Activated CD4-positive, alpha-beta T cell treated with anti-CD3 and anti-CD28 coated beads, Interleukin-2, amount 50 U/mL, for 1 hour (primary cell): Measurements from ENCODE around the gene VEGFB.
"Not testable (repeated sequence)": the region's sequence is repeated elsewhere in the genome, so short reads cannot be mapped to it uniquely, and the experiment has no call there.

Experiments
- DNase-seq: peaks from one replicate; pipeline ENCODE4 v3.0.0-alpha.2; 2020

VEGFB gene

DNA sequence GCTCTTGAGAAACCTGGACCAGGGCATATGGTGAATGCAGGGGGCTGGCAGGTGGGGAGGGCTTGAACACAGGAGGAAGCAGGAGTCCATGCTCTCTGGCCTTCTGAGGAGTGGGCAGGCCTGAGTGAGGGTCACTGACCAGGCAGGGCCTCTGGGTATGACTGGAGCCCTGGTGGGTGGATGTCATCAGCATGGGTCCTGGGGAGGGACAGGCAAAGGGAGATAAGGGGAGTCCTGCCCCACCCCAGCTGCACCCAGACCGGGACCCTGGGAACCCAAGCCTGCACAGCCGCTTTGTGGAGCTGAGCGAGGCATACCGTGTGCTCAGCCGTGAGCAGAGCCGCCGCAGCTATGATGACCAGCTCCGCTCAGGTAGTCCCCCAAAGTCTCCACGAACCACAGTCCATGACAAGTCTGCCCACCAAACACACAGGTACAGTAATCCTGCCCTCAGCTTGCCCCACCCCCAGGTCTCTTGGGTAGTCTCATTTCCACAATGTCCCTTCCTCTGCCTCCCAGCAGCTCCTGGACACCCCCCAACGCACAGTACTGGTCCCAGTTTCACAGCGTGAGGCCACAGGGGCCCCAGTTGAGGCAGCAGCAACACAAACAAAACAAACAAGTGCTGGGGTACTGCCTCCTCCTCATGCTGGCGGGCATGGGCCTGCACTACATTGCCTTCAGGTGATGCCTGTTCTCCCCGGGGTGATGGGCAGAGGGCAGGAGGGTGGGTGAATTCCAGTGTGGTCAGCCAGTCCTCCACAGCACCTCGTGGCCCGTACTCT is 2.0 kb upstream of the VEGFB start:
- DNase-seq = no peak

DNA sequence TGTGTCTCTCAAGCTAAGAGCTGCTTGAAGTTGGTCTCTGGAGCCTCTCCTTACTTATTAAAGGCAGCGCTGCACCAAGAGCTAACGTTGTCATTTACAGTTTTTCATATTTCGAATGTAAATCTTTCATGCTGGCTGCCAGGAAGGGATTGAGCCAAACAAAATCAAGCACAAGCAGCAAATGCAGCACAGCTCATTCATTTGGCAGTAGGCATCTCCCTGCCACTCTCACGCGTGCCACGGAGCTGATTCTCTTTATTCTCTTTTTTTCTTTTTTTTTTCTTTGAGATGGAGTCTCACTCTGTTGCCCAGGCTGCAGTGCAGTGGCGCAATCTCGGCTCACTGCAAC is 1.4 kb upstream of the VEGFB start:
- DNase-seq = no peak

DNA sequence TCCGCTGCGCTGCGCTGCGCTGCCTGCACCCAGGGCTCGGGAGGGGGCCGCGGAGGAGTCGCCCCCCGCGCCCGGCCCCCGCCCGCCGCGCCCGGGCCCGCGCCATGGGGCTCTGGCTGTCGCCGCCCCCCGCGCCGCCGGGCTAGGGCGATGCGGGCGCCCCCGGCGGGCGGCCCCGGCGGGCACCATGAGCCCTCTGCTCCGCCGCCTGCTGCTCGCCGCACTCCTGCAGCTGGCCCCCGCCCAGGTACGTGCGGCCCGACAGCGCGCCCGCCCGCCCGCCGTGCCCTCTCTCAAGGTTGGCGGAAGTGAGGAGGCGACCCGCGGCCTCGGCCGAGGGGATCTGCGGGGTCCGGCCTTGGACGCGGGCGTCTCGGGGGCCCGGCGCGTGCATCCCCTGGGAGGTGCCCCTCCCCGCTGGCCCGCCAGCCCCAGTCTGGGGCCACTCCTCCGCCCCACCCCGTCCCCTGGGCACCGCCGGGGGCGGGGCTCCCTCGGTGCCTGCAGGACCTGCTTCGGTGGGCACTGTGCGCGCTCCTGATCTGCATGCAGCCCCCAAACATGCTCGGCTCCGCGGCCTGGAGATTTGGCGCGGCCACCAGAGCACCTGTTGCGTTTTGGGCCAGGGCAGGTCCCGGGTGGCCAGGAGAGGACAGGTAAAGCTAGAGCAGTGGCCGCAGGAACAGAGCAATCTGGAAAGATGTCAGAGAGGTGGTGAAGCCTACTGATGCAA is 429 bp downstream of the VEGFB start:
- peak; percentile 34 for DNase-seq

DNA sequence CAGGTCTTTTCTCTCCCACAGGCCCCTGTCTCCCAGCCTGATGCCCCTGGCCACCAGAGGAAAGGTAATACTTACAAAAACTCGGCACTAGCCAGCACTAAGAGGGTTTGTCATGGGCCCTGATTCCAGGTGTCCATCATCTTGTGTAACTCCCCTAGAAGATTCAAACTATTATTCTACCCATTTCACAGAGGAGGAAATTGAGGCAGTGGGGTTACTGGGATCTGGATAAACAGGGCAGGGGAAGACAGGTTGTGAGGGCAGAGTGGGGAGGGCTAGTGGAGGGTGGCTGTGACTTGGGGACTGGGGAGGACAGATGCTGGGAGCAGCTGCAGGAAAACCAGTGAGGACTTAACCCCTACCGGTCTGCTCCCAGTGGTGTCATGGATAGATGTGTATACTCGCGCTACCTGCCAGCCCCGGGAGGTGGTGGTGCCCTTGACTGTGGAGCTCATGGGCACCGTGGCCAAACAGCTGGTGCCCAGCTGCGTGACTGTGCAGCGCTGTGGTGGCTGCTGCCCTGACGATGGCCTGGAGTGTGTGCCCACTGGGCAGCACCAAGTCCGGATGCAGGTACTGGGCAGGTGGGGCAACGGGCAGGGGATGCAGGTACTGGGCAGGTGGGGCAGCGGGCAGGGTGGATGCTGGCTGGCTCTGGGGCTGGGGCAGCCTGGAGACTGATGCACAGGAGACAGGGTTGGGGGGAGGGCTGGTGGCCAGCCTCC is 1.2 kb downstream of the VEGFB start:
- DNase-seq = no peak

DNA sequence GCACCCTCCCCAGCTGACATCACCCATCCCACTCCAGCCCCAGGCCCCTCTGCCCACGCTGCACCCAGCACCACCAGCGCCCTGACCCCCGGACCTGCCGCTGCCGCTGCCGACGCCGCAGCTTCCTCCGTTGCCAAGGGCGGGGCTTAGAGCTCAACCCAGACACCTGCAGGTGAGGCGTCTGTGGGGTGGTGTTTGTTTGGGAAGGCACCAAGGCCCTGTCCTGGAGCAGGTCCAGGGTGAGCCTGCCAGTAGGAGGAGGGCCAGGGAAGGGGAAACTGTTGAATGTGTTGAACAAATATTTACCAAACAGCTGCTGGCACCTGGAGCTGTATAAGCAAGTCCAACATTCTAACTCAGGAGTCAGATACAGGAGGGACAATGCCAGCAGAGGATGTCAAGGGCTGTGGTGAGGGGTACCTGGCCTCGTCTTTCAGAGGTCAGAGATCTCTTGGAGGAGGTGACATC is 3.1 kb downstream of the VEGFB start:
- DNase-seq = no peak

DNA sequence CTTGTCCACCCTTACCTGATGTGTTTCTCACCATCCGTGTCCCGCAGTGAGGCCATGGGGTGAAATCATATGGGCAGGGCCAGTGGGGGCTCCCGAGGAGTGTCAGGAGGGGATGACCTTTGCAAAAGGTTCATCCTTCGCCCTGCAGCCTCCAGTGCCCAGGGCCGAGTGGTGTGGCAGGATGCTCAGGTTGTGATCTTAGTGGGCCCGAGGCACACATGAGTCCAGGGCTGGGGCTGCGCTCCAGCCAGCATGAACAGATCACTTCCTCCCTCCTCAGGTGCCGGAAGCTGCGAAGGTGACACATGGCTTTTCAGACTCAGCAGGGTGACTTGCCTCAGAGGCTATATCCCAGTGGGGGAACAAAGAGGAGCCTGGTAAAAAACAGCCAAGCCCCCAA is 3.7 kb downstream of the VEGFB start:
- DNase-seq = no peak

DNA sequence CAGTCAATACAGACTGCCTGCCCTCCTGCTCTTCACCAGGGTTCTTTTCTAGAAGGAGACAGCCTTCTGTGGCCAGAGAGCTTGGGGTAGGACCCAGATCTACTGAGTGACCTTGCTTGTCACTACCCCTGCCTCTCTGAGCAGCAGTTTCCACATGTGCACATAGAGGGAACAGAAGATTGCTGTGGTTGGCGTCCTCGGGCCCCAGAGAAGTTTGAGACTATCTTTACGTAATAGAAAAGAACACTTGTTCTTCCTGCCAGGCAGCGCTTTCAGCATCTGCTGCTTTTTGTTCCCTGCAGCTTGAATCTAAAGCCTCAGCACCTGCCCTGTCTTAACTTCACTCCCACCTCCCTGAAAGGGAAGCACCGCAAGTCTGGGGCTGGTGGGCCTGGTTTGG is 4.6 kb downstream of the VEGFB start:
- DNase-seq = no peak

DNA sequence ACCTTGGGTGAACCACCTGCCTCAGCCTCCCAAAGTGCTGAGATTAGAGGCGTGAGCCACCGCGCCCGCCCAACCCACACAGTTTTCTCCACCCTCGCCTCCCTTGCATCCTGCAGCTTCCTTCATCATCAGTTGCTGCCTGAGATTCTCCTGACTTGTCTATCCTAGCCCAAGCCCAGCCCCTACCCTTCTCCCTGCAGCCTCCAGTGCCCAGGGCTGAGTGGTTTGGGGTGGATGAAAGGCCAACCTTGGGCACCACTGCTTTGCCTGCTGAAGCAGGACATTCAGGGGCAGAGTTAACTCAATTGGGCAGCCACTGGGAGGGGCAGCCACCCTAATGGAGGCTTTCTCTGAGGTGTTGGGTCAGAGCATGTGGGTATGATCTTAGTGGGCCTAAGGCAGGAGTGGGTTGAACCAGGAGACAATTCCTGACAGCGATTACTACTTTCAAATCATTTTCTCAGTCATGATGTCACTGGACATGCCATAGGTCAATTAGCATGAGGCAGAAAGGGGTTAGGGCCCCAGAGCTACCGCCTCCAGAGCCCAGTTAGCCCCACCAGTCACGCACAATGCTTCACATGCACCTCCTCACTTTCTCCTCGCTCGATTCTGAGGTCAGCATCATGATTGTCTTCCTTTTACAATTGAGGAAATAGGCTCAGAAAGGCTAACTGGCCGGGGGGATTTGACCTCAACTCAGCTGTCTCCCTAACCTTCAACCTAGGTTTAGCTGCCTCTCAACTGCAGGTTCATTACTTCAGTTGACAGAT is 5.5 kb downstream of the VEGFB start:
- DNase-seq = no peak

DNA sequence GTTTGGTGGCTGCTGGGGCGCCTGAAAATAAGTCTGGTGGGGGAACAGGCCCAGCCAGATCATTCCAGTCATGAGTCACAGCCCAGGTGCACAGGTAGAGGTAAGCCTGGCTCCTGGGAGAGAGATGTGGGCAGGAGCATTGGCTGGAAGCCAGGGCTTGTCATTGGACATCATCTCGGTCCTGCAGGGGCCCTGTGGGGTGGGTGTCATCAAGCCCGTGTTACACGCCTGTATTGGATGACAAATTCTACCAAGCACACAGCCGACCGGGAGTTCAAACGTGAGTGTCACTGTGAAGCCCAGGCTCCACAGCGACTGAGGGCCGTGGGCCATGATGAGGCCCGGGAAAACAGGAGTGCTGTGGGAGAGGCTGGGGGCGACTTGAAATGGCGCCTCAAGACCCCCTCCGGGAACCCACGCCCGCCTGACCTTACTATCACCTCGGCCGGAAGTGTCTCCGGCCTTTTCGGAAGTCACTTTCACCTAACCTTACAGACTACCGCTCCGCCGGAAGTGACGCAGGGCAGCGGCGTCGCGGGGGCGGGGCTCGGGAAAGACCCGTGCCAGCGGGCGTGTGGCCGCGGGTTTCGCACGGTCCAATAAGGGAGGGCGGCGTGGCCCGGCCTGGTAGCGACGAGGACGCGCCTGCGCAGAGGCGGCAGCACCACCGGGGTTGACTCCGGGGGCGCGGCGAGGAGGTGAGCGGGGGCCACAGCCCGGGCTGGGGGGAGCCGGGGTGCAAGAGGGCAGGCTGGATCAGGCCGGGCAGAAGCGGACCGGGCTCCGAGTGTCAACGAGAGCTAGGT is 6.3 kb downstream of the VEGFB start, which contains the start of gene FKBP2:
Gene FKBP2, plus strand, starts transcription at position 661 of the 806 bp plus-strand sequence. CDS start 1,293 bp downstream, outside the sequence.
- DNase-seq = peak; percentile 97

DNA sequence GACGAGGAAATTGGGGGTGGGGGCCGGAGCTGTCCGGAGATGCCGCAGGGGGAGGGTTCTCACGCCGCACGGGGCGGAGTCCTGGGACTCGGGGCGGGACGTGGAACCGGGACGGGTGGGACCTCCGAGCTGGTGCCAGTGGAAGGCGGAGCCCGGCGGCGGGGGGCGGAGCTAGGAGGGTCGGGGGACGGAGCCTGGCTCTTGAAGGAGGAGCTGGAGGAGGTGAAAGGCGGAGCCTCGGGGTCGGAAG is 6.8 kb downstream of the VEGFB start:
- DNase-seq = peak; percentile 100

DNA sequence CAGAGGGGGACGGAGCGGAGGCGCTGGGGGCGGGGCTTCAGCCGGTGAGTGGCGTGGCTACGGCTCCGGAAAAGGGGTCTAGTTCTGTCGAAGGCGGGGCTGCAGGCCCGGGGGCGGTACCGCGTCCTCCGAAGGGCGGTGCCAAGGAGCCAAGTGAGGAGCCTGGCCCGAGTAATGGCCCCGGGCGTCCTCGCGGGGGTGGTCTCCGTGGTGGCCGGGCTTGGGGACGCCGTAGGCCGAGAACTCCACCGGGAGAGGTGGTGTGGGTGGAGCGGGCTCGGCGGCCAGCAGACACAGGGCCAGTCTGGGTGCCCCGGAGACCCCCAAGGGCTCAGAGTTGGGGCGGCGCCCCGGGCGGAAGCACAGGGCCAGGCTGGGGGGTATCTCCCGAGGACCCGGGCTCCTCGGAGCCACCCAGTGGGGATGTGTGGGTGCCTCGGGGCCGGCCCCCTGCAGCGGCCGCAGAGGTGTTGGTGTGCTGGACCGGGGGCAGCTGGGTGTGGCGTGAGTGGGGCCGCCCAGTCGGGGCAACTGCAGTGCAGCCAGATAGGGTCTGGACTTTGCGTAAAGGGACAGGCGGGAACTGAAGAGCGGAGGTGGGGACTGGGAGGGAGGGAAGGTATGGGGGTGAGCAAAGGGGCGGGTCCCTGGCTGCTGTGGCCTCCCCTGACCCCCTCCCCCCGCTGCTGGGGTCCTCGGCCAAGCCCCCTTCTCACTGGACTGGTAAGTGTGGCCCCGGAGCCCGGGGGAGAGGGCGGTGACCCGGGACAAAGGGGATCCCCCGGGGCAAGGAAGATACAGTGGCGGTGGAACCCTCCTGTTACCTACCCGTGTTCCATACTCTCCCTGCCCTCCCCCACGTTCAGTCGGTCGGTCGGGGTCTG is 7.3 kb downstream of the VEGFB start:
- no peak for DNase-seq

DNA sequence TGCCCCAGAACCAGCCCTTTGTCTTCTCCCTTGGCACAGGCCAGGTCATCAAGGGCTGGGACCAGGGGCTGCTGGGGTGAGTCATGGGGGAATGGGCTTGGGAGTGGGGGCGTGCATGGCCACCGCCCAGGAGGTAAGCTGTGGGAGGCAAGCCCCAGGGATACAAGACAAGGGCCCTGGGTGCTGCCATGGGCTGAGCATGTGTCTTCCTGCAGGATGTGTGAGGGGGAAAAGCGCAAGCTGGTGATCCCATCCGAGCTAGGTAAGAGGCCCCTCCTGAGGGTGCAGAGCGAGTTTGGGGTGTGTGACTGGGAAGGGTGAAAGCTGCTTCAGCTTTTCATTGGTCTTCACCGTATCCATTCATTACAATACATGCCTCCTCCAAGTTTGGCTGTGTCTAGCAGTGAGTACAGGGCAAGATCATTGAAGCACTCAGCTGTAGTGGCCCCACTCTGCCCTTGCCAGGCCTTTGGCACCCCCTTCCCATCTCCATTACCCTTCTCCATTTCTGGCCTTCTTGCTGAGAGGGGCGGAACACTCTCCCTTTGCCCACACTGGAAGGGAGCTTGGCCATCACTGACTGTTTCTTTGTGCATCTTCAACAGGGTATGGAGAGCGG is 9.0 kb downstream of the VEGFB start:
- no peak for DNase-seq

DNA sequence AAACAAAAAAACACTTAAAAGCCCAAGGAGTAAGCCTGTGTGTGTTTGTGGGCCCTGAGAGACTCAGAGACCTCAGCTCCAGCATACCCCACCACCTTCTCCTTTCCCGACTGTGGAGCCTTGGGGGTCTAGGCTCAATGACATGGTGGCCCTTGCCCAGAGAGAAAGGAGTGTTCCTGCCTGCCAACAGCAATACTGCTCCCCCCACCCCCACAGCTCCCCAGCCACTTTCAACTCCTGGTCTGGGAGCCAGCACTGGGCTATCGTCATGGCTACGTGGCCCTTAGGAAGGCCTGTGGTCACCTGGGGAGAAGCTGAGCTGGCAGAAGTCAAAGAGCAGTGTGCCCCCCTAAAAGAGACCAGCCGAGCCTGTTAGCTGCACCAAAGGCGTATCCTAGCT is 9.7 kb downstream of the VEGFB start:
- DNase-seq = no peak

DNA sequence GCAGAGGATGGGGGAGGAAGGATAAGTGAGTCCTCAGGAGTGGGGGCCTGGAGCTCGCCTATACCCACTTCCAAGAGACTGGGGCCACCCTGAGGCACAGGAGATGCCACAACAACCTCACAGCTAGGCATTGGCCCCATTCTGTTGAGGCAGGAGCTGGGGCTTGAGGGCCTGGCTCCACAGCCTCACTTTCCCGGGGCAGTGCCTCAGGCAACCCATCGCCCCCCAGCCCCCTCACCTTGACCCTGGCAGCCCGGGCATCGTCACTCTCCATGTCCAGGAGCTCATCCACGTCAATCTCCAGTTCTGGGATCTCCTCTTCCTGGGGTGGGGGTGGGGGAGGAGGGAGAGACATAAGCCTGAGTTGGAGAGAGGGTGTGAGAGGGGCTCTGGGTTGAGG is 10.6 kb downstream of the VEGFB start:
- DNase-seq = no peak

DNA sequence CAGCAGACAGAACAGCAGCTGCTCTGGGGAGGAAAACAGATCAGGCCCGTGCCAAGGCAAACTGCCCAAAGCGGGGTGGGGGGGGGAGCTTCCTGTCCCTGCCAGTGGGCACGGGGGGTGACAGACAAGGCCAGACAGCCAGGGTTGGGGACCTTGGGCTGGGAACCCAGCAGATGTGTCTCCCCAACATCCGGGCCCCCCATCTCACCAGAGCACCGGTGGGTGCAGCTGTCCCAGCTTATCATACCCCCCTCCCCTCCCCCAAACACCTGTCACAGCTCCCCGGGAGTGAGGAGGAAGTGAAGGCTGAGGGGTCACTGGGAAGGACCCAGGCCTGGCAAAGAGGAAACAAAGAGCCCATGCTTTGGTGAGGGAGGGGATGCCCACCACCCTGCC is 11.0 kb downstream of the VEGFB start:
- peak; percentile 45 for DNase-seq

DNA sequence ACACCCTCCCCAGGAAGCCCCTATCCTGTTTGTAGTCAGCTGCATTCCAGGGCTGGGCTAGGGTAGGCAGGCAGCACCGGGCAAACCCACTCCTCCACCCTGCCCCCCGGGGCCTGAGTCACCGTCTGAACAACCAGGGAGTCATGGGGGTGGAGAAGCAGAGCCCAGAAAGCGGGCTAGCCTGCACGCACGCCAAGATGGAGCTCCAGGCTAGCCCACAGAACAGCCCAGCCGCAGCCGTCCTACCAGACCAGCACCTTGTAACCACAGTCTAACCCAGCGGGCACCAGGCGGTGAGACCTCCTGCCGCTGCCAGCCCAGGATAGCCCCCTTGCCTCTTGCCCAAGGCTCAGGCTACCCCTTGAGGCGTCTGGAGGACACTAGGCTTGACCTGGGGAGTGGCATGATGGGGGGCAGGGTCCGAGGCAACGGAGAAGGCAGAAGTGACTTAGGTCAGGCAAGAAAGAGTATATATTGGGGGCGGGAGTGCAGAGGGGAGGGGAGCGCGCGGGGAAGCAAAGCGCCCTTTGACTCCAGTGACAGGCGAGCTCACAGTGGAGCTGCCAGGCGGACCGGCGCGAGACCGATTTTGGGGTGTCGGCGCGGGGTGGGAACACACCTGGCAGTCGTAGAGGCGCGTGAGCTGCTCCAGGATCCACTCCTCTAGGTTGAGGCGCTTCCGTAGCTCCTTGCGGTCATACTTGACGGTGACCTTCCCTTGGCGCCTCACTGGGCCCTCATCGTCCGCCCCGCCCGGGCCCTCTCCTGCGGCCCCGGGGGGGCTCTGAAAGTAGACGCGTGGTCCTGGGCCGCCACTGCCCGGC is 11.6 kb downstream of the VEGFB start:
- peak; percentile 70 for DNase-seq

DNA sequence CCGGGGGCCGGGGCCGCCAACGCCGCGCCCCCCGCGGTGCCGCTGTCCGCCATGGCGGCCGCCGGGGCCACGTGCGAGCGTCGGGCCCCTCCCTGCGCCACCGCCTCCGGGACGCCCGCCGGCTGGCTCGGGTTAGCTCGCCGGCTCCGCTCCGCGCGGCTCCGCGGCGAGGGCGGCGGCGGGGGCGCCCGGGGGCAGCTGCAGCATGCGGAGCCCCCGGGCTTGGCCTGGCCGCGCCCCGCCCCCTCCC is 12.2 kb downstream of the VEGFB start:
- not testable (repeated sequence) for DNase-seq

DNA sequence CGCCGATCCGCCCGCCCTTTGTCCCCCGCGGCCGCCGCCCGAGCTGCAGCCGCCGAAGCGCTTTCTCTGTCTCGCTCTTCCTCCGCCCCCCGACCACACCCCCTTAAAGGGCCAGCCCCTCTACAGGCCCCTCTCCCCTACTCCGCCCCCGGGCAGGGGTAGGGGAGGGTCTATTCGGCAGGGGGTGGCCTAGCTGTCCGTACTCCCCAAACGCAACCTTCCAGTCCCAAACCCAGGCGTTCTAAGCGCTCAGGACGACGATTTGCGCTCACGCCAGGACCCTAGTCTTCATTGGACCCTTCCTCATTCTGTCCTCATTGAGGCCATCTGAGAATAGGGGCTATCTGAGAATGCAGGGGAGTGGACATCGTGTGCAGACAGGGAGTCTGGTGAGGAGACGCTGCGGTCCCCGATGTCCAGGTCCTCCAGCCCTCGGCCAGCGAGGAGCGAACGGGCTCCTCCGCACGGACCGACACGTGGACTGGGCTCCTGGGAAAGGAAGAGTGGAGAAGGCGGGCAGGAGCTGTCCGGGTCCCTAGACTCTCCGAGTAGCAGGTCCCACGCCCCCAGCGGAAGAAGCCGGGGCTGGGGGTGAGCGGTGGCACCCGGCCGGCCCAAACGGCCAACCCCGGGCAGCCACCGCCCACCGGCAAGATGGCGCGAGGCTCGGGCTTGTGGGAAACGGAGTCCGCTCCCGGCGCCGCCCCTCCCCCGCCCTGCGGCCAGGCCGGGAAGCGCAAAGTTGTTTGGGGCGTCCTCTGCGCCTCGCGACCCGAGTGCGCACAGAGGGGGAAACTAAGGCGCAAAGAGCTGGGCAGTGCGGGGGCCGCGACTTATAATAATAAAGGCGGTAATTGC is 12.7 kb downstream of the VEGFB start, which contains the start of gene PPP1R14B:
Gene PPP1R14B, minus strand, starts transcription at position 73 of the 858 bp plus-strand sequence. CDS start 270 bp downstream, outside the sequence.
- peak; percentile 77 for DNase-seq
